HG02759 (cell line): ENCODE results near the gene TPST1.
A peak's percentile ranks its signal among the peaks of the same experiment; 100 is the strongest.
"Not testable (repeated sequence)": the region's sequence is repeated elsewhere in the genome, so short reads cannot be mapped to it uniquely, and the experiment has no call there.

ENCODE experiments used
- ATAC-seq: cut with Tn5 transposase; IDR thresholded peaks from one replicate; pipeline ENCODE4 v1.9.1; 2021; ENCODE audit warnings: mild to moderate bottlenecking, moderate library complexity; ENCODE audit not compliant: unreplicated experiment

Gene TPST1

DNA sequence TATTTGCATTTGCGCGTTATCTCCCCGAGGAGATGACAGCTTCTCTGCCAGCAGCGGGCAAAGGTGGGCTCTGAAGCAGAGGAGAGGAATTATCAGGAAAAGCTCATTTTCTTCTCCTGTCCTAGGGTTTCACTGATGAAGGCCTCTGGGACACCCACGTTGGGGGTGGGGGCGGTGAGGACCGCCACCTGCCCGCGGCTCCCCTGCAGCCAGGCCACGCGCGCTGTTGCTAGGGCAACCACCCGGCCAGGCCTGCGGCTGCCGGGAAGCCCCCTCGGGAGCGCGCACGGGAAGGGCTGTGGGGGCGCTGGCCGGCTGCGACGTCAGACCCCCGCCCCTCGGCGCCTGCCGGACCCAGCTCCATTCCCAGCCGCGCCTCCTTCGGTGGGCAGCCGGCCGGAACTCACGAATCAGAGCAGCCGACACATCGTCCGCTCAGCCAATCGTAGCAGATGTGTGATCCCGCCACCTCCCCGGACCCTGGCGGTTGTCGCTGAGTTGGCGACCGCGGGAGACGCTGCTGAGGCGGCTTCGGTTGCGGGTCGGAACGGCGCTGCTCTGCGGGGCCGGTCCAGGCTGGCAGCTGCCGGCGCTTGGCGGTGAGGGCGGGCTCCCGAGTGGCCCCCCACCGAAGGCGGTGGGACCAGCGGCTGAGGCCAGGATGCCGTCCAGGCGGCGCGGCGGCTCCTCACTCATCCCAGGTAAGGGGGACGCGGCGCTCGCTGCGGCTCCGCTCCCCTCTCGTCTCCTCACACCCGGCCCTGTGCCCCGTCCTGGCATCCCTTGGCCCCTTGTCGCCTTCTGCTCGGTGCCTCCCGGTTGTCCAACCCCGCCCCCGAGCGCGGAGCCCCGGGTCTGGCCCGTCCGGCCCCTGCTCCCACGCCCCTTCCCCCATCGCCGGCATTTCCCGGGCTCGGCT lies at the start of gene TPST1:
Gene TPST1, plus strand, starts transcription at position 513 of the 919 bp plus-strand sequence. CDS start 35,092 bp downstream, outside the sequence.
- peak; percentile 94 for ATAC-seq

DNA sequence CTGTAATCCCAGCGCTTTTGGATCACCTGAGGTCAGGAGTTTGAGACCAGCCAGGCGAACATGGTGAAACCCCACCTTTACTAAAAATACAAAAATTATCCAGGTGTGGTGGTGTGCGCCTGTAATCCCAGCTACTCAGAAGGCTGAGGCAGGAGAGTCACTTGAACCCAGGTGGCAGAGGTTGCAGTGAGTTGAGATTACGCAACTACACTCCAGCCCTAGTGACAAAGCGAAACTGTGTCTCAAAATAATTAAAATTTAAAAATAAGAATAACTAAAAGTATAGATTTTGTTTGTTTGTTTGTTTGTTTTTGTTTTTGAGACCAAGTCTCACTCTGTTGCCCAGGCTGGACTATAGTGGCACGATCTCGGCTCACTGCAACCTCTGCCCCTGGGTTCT lies 49.1 kb upstream of the TPST1 start:
- ATAC-seq = not testable (repeated sequence)

- no peak for ATAC-seq
Measured at GRCh38 chr7:66157060-66157459, 48.1 kb upstream of the TPST1 start.

- no peak for ATAC-seq
Measured at GRCh38 chr7:66162622-66163021, 42.5 kb upstream of the TPST1 start.

GRCh38 chr7:66163186-66163610 lies 41.9 kb upstream of the TPST1 start:
- no peak for ATAC-seq

GRCh38 chr7:66164356-66164755 lies 40.8 kb upstream of the TPST1 start:
- ATAC-seq = no peak

GRCh38 chr7:66167773-66168387 lies 37.3 kb upstream of the TPST1 start:
- no peak for ATAC-seq

- no peak for ATAC-seq
Measured at GRCh38 chr7:66169616-66170015, 35.5 kb upstream of the TPST1 start.

- ATAC-seq = no peak
Measured at GRCh38 chr7:66170309-66171231, 34.6 kb upstream of the TPST1 start.

GRCh38 chr7:66172536-66173401 lies 32.4 kb upstream of the TPST1 start:
- ATAC-seq = not testable (repeated sequence)

DNA sequence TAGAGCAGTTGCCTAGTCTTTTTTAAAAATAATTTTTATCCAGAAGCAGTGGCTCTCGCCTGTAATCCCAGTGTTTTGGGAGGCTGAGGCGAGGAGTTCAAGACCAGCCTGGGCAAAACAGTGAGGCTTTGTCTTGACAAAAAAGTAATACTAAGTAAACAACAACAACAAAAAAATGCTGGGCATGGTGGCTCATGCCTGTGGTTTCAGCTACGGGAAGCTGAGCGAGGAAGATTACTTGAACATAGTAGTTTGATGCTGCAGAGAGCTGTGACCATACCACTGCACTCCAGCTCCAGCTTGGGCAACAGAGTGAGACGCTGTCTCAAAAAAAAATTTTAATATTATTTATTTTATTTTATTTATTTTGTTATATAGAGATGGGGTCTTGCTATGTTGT lies 31.3 kb upstream of the TPST1 start:
- no peak for ATAC-seq

DNA sequence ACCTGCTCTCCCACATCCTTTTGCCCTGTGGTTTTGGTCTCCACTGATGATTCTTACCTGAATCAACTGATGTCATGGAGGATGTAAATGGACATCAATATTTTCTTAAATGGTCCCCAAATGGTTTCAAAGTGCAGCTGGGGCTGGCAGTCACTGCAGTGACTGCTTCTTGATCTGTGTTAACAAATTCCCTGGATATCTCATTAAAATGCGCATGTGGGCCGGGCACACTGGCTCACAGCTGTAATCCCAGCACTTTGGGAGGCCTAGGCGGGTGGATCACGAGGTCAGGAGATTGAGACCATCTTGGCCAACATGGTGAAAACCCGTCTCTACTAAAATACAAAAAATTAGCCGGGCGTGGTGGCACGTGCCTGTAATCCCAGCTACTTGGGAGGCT lies 30.1 kb upstream of the TPST1 start:
- not testable (repeated sequence) for ATAC-seq

DNA sequence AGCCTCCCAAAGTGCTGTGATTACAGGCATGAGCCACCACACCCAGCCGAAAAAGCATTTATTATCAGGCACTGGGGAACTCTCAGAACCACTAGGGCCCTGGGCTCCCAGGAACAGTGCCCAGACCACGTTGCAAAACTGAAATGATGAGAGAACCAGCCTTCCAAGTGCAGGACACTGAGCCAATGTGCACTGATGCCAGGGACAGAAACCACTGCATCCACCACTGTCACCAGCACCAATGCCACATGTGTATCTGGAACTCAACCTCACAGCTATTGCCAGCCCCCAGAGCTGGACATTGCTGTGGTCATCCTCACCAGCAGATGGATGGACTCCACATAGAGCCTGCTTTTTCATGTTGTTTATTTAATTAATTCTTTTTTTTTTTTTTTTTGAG lies 28.2 kb upstream of the TPST1 start:
- no peak for ATAC-seq

DNA sequence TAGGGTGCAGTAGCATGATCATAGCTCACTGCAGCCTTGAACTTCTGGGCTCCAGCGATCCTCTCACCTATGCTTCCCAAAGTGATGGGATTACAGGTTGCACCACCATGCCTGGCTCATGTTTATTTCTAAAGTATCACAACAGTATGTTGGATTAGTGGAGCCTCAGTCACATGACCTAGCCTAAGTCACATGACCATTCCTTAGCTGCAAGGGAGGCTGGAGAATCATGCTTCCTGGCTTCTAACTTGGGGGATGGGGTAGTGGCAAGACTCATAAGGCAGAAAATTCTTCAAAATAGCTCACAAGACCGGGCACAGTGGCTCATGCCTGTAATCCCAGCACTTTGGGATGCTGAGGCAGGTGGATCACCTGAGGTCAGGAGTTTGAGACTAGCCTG lies 26.9 kb upstream of the TPST1 start:
- ATAC-seq = no peak

- no peak for ATAC-seq
Measured at GRCh38 chr7:66181329-66181728, 23.8 kb upstream of the TPST1 start.

GRCh38 chr7:66181845-66182244 lies 23.3 kb upstream of the TPST1 start:
- ATAC-seq = no peak

GRCh38 chr7:66182920-66183319 lies 22.2 kb upstream of the TPST1 start:
- ATAC-seq = no peak

GRCh38 chr7:66183700-66184099 lies 21.4 kb upstream of the TPST1 start:
- ATAC-seq = no peak

DNA sequence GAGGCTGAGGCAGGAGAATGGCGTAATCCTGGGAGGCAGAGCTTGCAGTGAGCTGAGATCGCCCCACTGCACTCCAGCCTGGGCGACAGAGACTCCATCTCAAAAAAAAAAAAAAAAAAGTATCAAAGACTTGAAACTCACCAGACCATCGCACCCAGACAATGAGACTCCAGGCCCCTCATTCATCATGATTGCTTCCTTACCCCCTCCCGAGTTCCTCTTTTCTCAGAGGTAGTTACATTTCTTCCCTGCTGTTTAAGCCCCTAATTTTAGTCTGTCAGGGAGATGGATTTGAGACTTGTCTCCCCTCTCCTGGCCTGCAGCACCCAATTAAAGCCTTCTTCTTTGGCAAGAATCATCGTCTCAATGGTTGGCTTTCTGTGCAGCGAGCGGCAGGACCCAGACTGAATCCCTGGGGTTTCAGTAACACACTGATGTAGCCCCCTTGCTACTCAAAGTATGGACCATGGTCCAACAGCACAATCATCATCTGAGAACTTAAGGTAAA lies 19.4 kb upstream of the TPST1 start:
- ATAC-seq = no peak

DNA sequence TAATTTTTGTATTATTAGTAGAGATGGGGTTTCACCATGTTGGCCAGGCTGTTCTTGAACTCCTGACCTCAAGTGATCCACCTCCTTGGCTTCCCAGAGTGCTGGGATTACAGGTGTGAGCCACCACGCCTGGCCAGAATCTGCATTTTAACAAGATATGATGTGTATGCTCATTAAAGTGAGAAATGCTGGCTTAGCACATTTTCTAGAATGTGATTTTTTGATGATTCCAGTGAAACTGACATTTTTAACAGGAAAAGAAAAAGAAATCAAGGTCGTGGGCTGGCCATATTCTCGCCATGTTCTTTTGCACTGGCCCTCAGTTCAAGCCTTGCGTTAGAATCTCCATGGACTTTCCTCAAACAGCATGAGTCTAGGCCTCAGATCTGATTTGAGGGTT lies 18.1 kb upstream of the TPST1 start:
- no peak for ATAC-seq
